ENCODE results near the gene ABCC4.
"Not testable (repeated sequence)": the region's sequence is repeated elsewhere in the genome, so short reads cannot be mapped to it uniquely, and the experiment has no call there.

Gene ABCC4

DNA sequence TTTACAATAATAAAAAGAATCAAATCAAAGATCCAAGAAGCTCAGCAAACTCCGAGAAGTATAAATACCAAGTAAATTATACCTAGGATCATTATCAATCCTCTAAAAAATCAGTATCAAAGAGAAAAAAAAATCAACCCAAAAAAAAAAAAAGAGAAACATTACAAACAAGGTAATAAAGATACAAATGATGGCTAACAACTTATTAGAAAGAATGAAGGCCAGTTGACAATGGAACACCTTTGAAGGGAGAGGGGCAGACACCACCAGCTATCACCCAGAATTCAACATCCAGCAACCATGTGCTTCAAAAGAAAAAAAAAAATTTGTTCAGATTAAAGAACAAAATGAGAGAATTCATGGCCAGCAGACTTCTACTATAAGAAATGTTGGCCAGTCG is 77.2 kb downstream of the ABCC4 start:
- DNase-seq, result no peak

DNA sequence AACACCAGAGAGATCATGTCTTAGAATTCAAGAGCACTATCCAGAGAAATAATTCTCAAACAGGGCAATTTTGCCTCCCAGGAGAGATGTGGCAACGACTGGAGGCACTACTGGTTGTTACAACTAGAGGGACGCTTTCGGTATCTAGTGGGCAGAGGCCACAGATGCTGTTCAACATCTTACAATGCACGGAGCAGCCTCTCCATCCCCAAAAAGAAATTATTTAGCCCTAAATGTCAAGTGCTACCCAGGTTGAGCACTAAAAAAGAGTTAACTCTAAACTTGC is 78.6 kb downstream of the ABCC4 start:
- DNase-seq, result no peak

DNA sequence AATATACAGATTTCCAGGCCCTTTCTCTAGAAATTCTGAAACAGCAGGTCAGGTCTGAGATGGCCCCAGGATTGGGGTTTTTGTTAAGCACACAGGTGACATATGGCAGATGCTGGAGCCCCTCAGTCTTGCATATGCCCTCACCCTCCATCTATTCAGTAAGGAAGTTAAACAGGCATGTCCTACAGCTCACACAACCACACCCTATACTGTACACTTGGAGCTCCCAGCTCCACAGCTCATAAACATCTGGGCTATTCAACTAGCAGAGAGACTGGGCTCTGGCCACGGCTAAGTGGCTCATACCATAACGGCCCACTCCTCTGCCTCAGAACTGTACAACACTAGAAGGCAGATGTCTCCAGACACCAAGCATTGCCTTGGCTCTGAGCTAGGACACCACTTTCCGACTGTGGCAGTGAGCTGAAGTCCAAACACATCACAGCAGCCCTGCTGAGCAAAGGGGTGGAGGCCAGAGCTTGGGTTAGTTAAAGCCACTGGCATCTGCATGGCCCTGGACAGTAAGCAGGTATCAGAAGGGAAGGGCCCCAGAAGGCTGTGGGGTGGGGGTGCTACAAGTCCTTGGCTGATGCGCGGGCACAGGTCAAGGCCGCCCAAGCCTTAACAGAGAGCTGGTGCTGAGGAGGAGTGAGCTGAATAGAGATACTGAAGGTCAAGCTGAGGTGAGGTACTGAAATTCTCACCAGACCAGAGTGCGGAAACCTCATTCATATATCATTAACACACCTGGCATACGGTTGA is 79.1 kb downstream of the ABCC4 start:
- DNase-seq, result no peak

DNA sequence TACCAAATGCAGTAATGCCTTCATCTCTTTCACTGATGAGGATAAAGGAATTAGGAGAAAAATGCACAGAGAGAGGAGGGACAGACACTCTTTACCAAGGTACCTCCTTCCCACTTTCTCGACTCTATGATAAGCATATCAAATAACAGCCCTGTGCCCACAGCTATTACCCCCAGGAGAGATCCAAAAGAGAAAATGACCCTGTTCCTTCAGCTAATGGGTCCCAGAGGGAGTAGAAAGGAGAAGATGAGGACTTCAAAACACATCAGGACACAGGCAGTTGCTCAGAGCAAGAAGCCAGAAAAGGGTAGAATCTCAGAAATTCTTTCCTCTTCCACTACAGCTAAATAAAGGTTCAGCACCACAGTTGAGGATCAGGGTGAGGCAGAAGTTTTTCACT is 80.6 kb downstream of the ABCC4 start:
- no peak for DNase-seq

DNA sequence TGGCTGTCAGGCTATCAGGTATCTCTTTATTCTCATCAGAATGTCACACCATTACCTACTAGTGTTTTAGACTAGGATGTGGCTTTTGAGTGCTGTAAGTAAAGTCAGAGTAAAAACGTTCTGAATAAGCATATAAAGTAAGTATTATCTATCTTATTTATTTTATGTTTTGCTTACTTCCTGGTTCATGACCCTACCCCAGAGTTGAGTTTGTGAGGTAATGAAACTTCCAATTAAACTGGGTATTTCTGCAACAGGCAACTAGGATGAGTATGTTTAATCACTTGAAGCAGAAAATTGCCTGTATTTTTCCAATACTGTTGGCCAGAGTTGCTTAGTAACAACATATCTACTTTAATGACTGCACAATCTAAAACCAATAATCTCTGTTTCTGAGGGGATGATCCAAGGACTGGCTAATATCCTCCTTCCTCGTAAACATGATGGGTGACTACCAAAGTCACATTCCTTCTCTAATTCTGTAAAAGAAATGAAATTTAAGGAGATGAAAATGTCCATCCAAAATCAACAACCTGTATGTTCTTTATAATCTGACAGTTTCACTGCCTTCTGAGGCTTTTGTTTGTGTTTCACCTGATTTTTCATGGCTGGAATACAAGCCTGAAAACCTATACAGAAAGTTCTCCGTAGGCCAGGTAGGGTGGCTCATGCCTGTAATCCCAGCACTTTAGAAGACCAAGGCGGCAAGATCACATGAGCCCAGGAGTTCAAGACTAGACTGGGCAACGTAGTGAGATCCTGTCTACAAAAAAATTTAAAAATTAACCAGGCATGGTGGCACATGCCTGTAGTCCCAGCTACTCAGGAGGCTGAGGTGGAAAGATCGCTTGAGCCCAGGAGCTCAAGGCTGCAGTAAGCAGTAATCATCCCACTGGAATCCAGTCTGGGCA is 83.1 kb downstream of the ABCC4 start:
- no peak for DNase-seq

DNA sequence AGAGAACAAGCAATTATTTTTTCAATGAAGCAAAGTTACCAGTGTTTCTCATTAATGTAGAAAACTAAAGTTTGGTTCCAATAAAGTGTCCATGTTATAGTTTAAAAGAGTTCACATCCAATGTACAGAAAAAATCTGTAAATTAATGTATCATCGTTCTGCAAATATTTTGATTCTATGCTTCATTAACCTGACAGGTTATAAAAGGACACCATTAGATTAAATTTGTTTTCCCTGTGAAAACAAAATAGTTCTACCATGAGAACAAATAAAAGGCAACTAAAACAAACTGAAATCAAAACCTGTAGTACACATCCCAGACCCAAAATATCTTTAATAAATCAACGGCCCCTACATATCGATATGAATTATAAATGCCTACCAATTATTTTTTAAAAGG is 85.1 kb downstream of the ABCC4 start:
- no peak for DNase-seq

DNA sequence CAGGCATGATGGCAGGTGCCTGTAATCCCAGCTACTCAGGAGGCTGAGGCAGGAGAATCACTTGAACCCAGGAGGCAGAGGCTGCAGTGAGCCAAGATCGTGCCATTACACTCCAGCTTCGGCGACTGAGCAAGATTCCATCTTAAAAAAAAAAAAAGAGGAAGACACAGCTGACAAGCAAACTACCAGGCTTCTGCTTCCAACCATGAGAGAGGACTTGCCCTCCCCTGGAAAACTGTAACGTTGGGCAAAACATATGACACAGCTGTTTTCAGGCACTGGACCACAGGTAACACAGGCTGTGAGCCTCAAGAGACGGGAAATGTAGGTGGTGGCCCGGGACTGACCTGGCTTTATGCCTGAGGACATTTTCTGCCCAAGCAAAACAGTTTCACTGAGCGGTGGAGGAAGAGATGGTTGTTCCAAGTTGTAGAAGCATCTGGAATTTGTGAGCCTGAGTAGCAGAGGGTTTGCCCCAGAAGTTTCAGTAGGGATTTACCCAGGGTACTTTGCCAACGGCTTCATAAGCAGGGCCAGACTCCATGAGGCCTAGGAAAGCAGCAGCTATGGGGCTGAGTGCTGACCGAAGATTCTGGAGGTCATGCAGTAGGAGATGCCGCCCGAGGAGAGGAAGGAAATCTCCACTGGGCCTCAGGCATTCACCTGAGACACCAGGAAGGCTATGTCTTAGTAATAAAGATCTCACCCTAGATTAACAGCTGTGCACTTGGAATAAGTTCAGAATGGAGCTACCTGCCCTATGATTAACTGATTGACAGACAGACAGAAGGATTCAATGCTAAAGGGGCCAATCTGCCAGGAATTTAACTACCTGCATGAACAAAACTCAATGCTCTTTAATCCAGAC is 88.0 kb downstream of the ABCC4 start:
- no peak for DNase-seq

DNA sequence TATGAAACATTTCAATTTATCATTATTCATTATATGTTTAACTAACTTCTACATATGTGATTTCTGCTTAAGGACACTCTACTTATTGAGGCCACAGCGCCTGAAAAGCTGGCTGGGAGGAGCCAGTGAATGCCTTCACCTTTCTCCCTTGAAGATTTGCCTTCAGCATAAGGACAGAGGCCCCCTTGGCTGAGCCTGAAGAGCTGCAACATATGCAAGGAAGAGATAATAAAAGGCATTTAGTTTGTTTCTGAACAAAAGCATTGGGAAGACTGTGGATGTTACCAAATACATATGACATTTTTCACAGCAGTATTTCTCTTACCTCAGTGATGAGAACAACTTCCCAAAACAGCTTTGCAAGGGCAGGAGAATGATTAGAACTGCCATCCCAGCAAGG is 92.1 kb downstream of the ABCC4 start:
- no peak for DNase-seq

DNA sequence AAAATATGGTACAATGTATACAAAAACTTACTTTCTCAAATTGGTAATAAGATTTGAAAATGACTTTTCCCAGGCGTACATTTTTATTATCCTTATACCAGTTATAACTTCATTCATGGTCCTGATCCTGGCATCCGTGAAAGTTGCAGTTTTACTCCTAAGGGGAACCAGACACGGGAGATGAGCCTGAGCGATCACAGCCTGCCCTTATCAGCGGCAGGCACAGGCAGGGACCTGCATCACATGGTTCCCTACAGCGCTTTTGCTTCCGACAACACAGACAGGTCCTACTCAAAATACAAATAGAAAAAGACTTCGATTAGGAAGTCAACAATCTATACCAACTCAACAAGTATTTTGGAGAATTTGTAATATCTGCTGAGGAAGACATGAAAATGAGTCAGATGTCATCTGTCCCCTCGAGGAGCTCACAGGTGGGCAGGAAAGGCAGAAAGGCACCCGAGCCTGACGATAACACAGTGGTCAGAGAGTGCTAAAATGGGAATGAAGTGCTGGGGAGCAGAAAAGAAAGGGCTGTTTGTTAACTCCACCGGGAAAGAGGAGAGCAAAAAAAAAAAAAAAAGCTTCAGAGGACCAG is 93.4 kb downstream of the ABCC4 start:
- no peak for DNase-seq

DNA sequence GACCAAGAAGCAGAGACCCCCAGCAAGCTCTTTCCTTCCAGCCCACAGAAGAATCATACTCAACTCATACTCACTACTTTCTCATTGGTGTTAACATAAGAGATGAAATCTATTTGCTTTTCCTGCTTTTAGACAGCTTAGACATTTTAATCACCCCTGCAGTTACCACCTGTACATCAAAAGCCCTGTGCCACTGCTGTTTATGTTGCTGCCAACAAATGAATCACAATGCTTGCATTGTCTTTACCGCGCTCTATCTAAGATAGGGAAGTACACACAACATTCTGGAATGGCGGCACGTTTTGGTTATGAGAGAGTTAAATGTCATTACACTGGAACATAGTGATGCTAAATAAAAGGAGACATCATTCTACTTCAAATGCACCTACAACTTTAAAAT is 95.1 kb downstream of the ABCC4 start:
- no peak for DNase-seq

DNA sequence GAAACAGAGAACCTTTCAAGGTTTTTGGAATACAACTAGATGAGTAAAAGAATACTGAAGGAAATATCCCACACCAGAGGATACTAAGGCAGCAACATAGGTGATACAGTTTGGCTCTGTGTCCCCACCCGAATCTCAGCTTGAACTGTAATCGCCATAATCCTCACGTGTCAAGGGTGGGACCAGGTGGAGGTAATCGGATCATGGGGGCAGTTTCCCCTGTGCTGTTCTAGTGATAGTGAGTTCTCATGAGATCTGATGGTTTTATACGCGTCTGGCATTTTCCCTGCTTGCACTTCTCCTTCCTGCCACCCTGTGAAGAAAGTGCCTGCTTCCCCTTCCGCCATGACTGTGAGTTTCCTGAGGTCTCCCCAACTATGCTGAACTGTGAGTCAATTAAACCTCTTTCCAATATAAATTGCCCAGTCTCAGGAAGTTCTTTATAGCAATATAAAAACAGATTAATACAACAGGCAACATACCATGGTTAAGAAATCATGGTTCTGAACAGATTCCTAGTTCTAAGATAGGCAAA is 97.0 kb downstream of the ABCC4 start:
- DNase-seq, result no peak

DNA sequence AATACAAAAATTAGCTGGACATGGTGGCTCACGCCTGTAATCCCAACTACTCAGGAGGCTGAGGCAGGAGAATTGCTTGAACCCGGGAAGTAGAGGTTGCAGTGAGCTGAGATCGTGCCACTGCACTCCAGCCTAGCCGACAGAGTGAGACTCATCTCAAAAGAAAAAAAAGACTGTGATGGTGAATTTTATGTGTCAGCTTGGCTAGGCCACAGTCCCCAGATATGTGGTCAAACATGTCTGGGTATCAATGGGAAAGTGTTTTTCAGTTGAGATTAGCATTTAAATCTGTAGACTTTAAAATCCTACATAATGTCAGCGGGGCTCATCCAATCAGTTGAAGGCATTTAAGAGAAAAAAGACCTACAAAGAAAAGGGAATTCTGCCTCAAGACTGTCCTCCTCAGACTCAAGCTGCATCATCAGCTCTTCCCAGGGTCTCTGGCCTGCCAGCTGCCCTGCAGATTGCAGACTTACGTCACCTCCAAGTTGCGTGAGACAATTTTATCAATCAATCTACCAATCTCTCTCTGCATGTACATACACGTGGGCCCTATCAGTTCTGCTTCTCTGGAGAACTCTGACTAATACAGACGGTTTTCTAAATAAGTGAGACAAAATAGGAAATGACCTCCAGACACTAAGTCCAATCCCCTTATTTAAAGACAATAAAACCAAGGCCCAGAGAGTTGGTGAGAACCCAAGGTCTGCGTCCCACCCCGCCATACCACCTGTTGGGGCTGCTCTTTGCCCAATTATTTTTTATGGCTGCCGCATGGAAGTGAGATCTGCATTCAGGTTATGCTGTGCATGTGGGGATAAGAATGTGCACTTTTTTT is 99.2 kb downstream of the ABCC4 start:
- DNase-seq, result no peak

DNA sequence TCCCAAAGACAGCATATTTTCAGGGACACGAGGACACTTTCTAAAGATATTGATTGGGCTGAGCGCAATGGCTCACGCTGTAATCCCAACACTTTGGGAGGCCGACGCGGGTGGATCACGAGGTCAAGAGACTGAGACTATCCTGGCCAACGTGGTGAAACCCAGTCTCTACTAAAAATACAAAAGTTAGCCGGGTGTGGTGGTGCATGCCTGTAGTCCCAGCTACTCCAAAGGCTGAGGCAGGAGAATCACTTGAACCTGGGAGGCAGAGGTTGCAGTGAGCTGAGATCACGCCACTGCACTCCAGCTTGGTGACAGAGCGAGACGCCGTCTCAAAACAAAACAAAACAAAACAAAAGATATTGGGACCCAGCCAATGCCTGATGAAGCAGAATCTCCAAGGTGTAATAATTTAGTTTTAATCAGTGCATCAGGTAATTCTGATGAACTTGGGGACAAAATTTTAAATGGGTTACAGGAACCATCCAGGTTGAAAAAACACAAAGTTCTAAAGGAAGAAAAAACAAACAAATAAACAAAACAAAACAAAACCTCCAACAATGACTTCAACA is 100.8 kb downstream of the ABCC4 start:
- DNase-seq, result not testable (repeated sequence)

DNA sequence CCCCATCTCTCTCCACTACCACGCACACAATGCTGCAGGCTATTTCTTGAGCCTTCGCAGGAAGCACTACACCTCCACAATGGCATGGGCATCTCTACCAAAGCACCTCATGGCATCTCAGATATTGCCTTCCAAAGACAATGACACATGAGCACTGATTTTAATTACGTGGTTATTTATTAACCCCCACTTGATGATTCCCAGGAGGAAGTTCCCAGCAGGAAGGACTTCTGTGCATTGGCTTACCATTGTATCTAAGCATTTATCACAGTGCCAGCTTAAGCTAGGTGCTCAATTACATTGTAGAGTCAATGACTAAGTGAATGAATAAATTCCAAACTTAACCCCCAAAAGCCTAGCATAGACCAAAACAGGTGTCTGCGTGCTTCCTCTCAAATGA is 101.4 kb downstream of the ABCC4 start:
- DNase-seq, result peak; percentile 64

DNA sequence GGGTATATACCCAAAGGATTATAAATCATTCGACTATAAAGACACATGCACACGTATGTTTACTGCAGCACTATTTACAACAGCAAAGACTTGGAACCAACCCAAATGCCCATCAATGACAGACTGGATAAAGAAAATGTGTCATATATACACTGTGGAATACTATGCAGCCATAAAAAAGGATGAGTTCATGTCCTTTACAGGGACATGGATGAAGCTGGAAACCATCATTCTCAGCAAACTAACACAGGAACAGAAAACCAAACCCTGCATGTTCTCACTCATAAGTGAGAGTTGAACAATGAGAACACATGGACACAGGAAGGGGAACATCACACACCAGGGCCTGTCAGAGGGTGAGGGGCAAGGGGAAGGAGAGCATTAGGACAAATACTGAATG is 102.6 kb downstream of the ABCC4 start:
- not testable (repeated sequence) for DNase-seq

DNA sequence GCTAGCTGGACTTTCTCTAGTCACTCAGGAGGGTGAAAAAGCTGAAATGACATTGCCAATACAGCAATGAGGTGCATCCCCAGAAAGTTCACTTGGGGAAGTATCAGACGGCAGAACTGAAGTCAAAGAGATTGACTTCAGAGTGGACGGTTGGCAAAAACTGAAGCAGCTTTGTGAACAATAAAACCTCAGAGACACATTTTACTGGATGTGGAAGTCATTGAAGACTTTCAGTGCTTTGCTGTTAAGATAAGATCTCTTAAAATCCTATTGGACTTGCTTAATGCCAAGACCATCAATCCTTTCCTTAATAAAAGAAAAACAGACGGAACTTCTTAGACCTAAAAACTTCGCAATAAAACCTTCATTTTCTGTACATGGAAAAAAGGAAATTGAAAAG is 103.7 kb downstream of the ABCC4 start:
- no peak for DNase-seq

DNA sequence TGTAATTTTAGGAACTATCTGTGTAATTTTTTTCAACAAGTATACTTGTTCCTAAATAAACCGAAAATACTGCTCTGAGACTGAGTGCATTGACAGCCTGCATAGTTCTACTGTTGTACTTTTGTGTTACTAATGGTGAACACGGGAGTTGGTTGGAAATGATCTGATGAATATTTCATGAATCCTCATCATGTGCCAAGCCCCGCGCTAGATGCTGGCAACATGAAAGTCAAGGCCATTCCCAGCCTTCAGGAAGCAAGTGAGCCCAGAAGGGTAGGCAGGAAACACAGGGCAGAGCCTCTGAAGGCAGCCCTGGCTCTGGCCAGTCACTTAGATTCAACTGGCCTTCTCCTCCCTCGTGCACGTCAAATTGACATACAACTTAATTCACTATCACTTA is 106.1 kb downstream of the ABCC4 start:
- no peak for DNase-seq

DNA sequence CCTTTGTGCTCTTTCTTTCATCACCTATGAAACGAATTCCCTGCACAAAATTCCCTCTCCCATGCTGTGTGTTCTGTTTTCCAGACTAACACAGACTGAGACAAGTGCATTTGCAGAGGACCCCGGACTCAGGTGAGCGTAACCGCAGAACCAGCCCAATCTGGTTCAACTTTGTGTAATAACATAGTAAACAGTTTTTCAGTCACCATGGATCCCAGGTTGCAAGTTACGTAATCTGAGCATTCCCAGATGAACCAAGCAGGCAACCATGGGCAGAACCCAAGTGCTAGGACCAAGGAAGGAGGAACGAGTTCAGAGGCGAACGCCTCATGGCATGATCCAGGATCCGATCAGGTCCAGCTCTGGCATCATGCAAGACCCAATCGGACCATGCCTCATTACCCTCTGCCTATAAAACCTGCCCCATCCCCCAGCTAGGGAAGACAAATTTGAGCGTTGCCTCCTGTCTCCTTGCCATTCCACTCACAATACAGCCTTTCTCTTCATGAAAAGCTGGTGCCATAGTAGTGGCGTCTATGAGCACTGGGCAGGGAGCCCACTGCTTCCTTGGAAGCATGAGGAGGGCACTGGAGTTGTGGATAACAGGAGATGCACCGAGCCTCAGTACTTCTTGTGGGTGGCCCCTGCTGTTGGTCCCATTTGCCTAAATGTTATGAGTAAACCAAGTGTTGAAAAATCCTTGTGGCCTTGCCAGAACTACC is 107.6 kb downstream of the ABCC4 start:
- DNase-seq, result no peak

DNA sequence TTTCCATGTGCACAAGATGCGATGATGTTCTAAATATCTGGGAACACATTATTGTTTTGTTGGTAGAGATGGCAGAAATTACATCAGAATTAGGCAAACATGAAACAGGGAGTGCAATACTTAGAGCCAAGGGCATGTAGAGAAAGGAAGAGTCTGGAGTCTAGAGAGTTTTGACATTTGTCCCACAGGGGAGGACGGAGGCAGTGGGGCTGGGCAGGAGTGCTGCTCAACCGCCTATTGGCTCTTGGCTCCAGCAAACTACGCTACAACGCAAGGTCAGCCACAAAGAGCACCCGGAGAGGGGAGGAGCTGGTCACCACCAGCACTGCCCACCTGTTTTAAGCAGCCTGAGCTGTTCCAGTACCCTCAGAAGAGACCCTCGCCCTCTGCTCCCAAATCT is 108.3 kb downstream of the ABCC4 start:
- DNase-seq, result no peak

DNA sequence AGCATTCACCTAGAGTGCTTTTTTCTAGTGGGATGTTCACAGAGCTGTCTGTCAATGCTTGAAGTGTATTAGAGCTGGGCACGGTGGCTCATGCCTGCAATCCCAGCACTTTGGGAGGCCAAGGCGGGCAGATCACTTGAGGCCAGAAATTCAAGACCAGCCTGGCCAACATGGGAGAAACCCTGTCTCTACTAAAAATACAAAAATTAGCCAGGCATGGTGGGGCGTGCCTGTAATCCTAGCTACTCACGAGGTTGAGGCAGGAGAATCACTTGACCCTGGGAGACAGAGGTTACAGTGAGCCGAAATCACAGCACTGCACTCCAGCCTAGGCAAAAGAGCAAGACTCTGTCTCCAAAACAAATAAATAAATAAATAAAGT is 108.7 kb downstream of the ABCC4 start:
- DNase-seq, result not testable (repeated sequence)

Data from kidney glomerular epithelial cell (primary cell).